H1 (cell line): ENCODE measurements around the gene CAMTA1. TPM values are rescaled to one million over a fixed set of nuclear protein-coding genes. Genes with fewer than 3 reads are reported as not detected.
A peak's percentile ranks its signal among the peaks of the same experiment; 100 is the strongest.

Source experiments
- CTCF ChIA-PET: fragments of 300-600 bp; sonication (Branson Sonifier 250); formaldehyde crosslinking; loops from one replicate; lab custom pipeline; 2021; ENCODE audit not compliant: partially characterized antibody; lab: Charles Lee
- POLR2A ChIA-PET: fragments of 300-600 bp; sonication (Branson Sonifier 250); formaldehyde crosslinking; loops from one replicate; lab custom pipeline; 2021; ENCODE audit warnings: inconsistent platforms; ENCODE audit not compliant: partially characterized antibody; lab: Charles Lee
- DNase-seq, 2 experiments: peaks; one replicate each; pipeline versions ENCODE4 v3.0.0 to v3.0.0-alpha.2; 2010 to 2022; ENCODE audit warnings: low spot score in 2 of 2, low read depth in 1 of 2, mixed read lengths in 1 of 2
- FAIRE-seq: peaks from 2 replicates; lab custom pipeline; 2011; peaks lifted over from hg19 to GRCh38; lab: Jason Lieb, UNC
- H2AFZ ChIP-seq: 2 replicates; pipeline ENCODE4 v1.8.1; 2012; ENCODE audit warnings: low read length, inconsistent platforms
- H2AK5ac ChIP-seq: 2 replicates; pipeline ENCODE4 v1.6.1; 2013; ENCODE audit warnings: low read depth, low read length
- H2BK120ac ChIP-seq: replicated peaks from 2 replicates; pipeline ENCODE3; 2013; ENCODE audit warnings: low read depth, low read length, inconsistent platforms
- H2BK12ac ChIP-seq: 2 replicates; pipeline ENCODE4 v1.6.1; 2013; ENCODE audit warnings: low read depth, low read length
- H2BK15ac ChIP-seq: 2 replicates; pipeline ENCODE4 v1.6.1; 2013; ENCODE audit warnings: low read length
- H2BK20ac ChIP-seq: 2 replicates; pipeline ENCODE4 v1.6.1; 2013; ENCODE audit warnings: low read length
- H2BK5ac ChIP-seq: 2 replicates; pipeline ENCODE4 v1.6.1; 2013; ENCODE audit warnings: low read depth, low read length
- H3K14ac ChIP-seq: 2 replicates; pipeline ENCODE4 v1.6.1; 2013; ENCODE audit warnings: inconsistent platforms; ENCODE audit not compliant: insufficient read length
- H3K18ac ChIP-seq: 2 replicates; pipeline ENCODE4 v1.6.1; 2013; ENCODE audit warnings: low read length; ENCODE audit errors: extremely low read depth
- H3K23ac ChIP-seq: 2 replicates; pipeline ENCODE4 v1.6.1; 2013; ENCODE audit warnings: inconsistent platforms; ENCODE audit not compliant: insufficient read length
- H3K23me2 ChIP-seq: 2 replicates; pipeline ENCODE4 v1.6.1; 2013; ENCODE audit warnings: low read depth, low read length
- H3K27ac ChIP-seq: 2 replicates; pipeline ENCODE4 v1.6.1; 2011; ENCODE audit warnings: low read depth, low read length, inconsistent platforms
- H3K27me3 ChIP-seq, 4 experiments: replicated peaks in 1 of 4; 1 replicate in 1 of 4; 2 replicates in 3 of 4; pipeline versions ENCODE4 v1.6.1 to v1.8.1; 2011 to 2013; ENCODE audit warnings: low read length in 3 of 4, mild to moderate bottlenecking in 3 of 4, inconsistent platforms in 2 of 4, mixed read lengths in 2 of 4, moderate library complexity in 1 of 4; ENCODE audit not compliant: control insufficient read depth in 3 of 4, insufficient read depth in 3 of 4; ENCODE audit errors: extremely low read depth in 1 of 4
- H3K36me3 ChIP-seq, 4 experiments: 2 replicates each; pipeline versions ENCODE4 v1.6.1 to v1.8.1; 2011 to 2013; ENCODE audit warnings: mild to moderate bottlenecking in 4 of 4, low read length in 3 of 4, moderate library complexity in 2 of 4, control low read depth in 1 of 4, inconsistent platforms in 1 of 4; ENCODE audit not compliant: insufficient read depth in 4 of 4, control insufficient read depth in 2 of 4
- H3K4ac ChIP-seq: replicated peaks from 2 replicates; pipeline ENCODE3; 2013; ENCODE audit warnings: low read length, low read depth, mixed read lengths, inconsistent platforms; ENCODE audit not compliant: insufficient read length
- H3K4me1 ChIP-seq, 4 experiments: replicated peaks in 1 of 4; 1 replicate in 1 of 4; 2 replicates in 3 of 4; pipeline versions ENCODE4 v1.6.1 to v1.8.1; 2011 to 2013; ENCODE audit warnings: low read length in 3 of 4, inconsistent platforms in 2 of 4, mixed read lengths in 1 of 4; ENCODE audit not compliant: insufficient read depth in 4 of 4, control insufficient read depth in 3 of 4
- H3K4me2 ChIP-seq, 2 experiments: 2 replicates each; pipeline versions ENCODE4 v1.6.1 to v1.8.1; 2011 to 2013; ENCODE audit warnings: low read depth in 2 of 2, low read length in 2 of 2, control low read depth in 1 of 2, inconsistent platforms in 1 of 2, mild to moderate bottlenecking in 1 of 2; ENCODE audit not compliant: insufficient read depth in 1 of 2
- H3K4me3 ChIP-seq, 4 experiments: fragments of 200-600, 300-600 bp in 1 of 4; sonication (generic), shearing (Covaris generic), sonication (Bioruptor Twin) in 1 of 4; 2 replicates each; pipeline versions ENCODE4 v1.5.1 to v1.8.1; 2011 to 2016; ENCODE audit warnings: low read length in 4 of 4, low read depth in 3 of 4, control low read depth in 2 of 4, inconsistent platforms in 2 of 4, mild to moderate bottlenecking in 2 of 4, mixed read lengths in 1 of 4, moderate library complexity in 1 of 4; ENCODE audit not compliant: insufficient read depth in 2 of 4; ENCODE audit errors: extremely low read depth in 1 of 4
- H3K56ac ChIP-seq: replicated peaks from 2 replicates; pipeline ENCODE3; 2013; ENCODE audit warnings: low read depth, mild to moderate bottlenecking, mixed read lengths, low read length, inconsistent platforms; ENCODE audit not compliant: insufficient read length
- H3K79me1 ChIP-seq: 2 replicates; pipeline ENCODE4 v1.6.1; 2013; ENCODE audit warnings: low read depth, low read length, control low read depth
- H3K79me2 ChIP-seq, 2 experiments: 2 replicates each; pipeline versions ENCODE4 v1.6.1 to v1.8.1; 2012 to 2013; ENCODE audit warnings: low read length in 2 of 2, mild to moderate bottlenecking in 2 of 2, inconsistent platforms in 1 of 2; ENCODE audit not compliant: insufficient read depth in 2 of 2, control insufficient read depth in 1 of 2
- H3K9ac ChIP-seq, 4 experiments: replicated peaks in 1 of 4; 1 replicate in 1 of 4; 2 replicates in 3 of 4; pipeline versions ENCODE4 v1.6.1 to v1.8.1; 2011 to 2013; ENCODE audit warnings: low read depth in 3 of 4, low read length in 3 of 4, control low read depth in 2 of 4, mild to moderate bottlenecking in 2 of 4, moderate library complexity in 2 of 4, inconsistent platforms in 1 of 4; ENCODE audit errors: extremely low read depth in 1 of 4
- H3K9me3 ChIP-seq, 2 experiments: 2 replicates each; pipeline versions ENCODE4 v1.6.1 to v1.8.1; 2012 to 2013; ENCODE audit warnings: mild to moderate bottlenecking in 2 of 2, moderate library complexity in 2 of 2, control low read depth in 1 of 2, inconsistent platforms in 1 of 2, low read depth in 1 of 2, low read length in 1 of 2, mixed read lengths in 1 of 2; ENCODE audit not compliant: insufficient read depth in 2 of 2
- H4K20me1 ChIP-seq, 2 experiments: replicated peaks in 1 of 2; 2 replicates each; pipeline versions ENCODE3 to v1.8.1; 2011 to 2013; ENCODE audit warnings: inconsistent platforms in 2 of 2, low read length in 2 of 2, mild to moderate bottlenecking in 1 of 2; ENCODE audit not compliant: insufficient read depth in 2 of 2, control insufficient read depth in 1 of 2
- H4K5ac ChIP-seq: 2 replicates; pipeline ENCODE4 v1.6.1; 2013; ENCODE audit warnings: low read length, low read depth, mixed read lengths, inconsistent platforms; ENCODE audit not compliant: insufficient read length
- H4K8ac ChIP-seq: 2 replicates; pipeline ENCODE4 v1.8.0; 2013; ENCODE audit warnings: mild to moderate bottlenecking, moderate library complexity, low read length, inconsistent platforms; ENCODE audit not compliant: insufficient read depth; ENCODE audit errors: extremely low read depth
- H4K91ac ChIP-seq: replicated peaks from 2 replicates; pipeline ENCODE3; 2013; ENCODE audit warnings: low read length, mixed read lengths, inconsistent platforms; ENCODE audit not compliant: insufficient read length
- BACH1 ChIP-seq: IDR thresholded peaks from 2 replicates; pipeline ENCODE4 v1.6.1; 2012; ENCODE audit warnings: low read length, improper control_type of control experiment
- CEBPB ChIP-seq: IDR thresholded peaks from 2 replicates; pipeline ENCODE4 v1.6.1; 2012; ENCODE audit warnings: low read depth, low read length
- CHD1 ChIP-seq: IDR thresholded peaks from 2 replicates; pipeline ENCODE4 v1.6.1; 2012; ENCODE audit warnings: low read depth, low read length, improper control_type of control experiment
- CREB1 ChIP-seq: IDR thresholded peaks from 2 replicates; pipeline ENCODE4 v1.6.1; 2012; ENCODE audit warnings: inconsistent platforms
- CTBP2 ChIP-seq: IDR thresholded peaks from 2 replicates; pipeline ENCODE4 v1.7.0; 2011; ENCODE audit warnings: borderline replicate concordance, mild to moderate bottlenecking, moderate library complexity, mixed read lengths, low read length; ENCODE audit not compliant: insufficient read depth, insufficient read length
- KDM4A ChIP-seq: IDR thresholded peaks from one replicate; pipeline ENCODE4 v1.7.1; 2012; ENCODE audit warnings: low read depth, mild to moderate bottlenecking, moderate library complexity, low read length, inconsistent platforms; ENCODE audit not compliant: severe bottlenecking
- PHF8 ChIP-seq: fragments of 200-600 bp; sonication (generic); conservative IDR thresholded peaks from 2 replicates; pipeline ENCODE4 v1.7.1; 2012; ENCODE audit warnings: low read depth, mild to moderate bottlenecking, inconsistent platforms, low read length, moderate library complexity
- RFX5 ChIP-seq: IDR thresholded peaks from 2 replicates; pipeline ENCODE4 v1.6.1; 2011; ENCODE audit warnings: low read depth, low read length, improper control_type of control experiment, borderline replicate concordance
- RXRA ChIP-seq: IDR thresholded peaks from 2 replicates; pipeline ENCODE4 v1.6.1; 2011; ENCODE audit warnings: low read depth, mild to moderate bottlenecking, low read length, moderate library complexity; ENCODE audit not compliant: insufficient read depth
- USF2 ChIP-seq: IDR thresholded peaks from 2 replicates; pipeline ENCODE4 v1.6.1; 2011; ENCODE audit warnings: low read length, improper control_type of control experiment
- WGBS, 2 experiments: shearing (Covaris generic) in 1 of 2; methylation state at CpG; one replicate each; pipeline versions ENCODE4 v1.1.6 to v1.1.7; 2013 to 2015; ENCODE audit warnings: low lambda C conversion rate in 2 of 2, mixed read lengths in 2 of 2, inconsistent platforms in 1 of 2, low coverage in 1 of 2, missing lambda C conversion rate in 1 of 2; ENCODE audit not compliant: insufficient replicate concordance in 2 of 2, insufficient coverage in 1 of 2, insufficient read length in 1 of 2; ENCODE audit errors: extremely low coverage in 1 of 2, missing lambda C conversion rate in 1 of 2; 5-methylcytosine and 5-hydroxymethylcytosine counted together
- polyA plus RNA-seq, 7 experiments: library from polyadenylated mRNA; depleted of rRNA in 3 of 7; stranded (reverse) in 5 of 7; unstranded in 2 of 7; fragments of >200 nt in 5 of 7; fragments of 200-250 nt in 2 of 7; gene quantifications; 1 replicate in 5 of 7; 2 replicates in 1 of 7; 4 replicates in 1 of 7; pipeline versions ENCODE4 v1.2.1 to v1.2.3, GENCODE V29; 2011 to 2013; ENCODE audit warnings: missing spikeins in 2 of 7, mixed read lengths in 2 of 7
- total RNA-seq: library from RNA; stranded (reverse); fragmentation: NEBNext Ultra II Directional; extraction: Animal tissue kit (Norgen Biotek cat#: 25700); gene quantifications from 2 replicates; pipeline ENCODE4 v1.2.1, GENCODE V29; 2021

The CAMTA1 gene
- total and polyA plus RNA-seq, 2 of the 8 experiments (the other 6 are each of a cell fraction or from before 2014, with no cell fraction given): 65.0 to 119 TPM

- Histone ChIP-seq H3K27ac (no peak overlapping the region), H3K18ac (no peak overlapping the region; the same call in 1 of the 2 replicates), H3K23me2 (peaks cover 18% of the 10 kb centered on the region), H3K9ac (no peak overlapping the region), H4K5ac (no peak overlapping the region), H3K56ac (no peak overlapping the region), H3K23ac (no peak overlapping the region), H2AFZ (no peak overlapping the region), H3K14ac (no peak overlapping the region), H3K4me3 (no peak overlapping the region), H2BK12ac (peak overlapping the region; percentile 50; the same call in 1 of the 2 replicates), H2AK5ac (no peak overlapping the region), H3K27me3 (no peaks in the 10 kb centered on the region), H2BK5ac (no peak overlapping the region; the same call in 1 of the 2 replicates), H2BK15ac (peak overlapping the region; percentile 29; the same call in 1 of the 2 replicates), H2BK20ac (no peak overlapping the region), H3K4me2 (no peak overlapping the region), H3K4me1 (peaks cover 0 to 7% (median 3%) of the 10 kb centered on the region in 4 experiments; a peak in 4 of 7 replicates), H3K9me3 (peaks cover 0 to 5% of the 10 kb centered on the region in 2 experiments; a peak in 1 of 4 replicates), H4K91ac (no peak overlapping the region), H3K79me1 (no peaks in the 10 kb centered on the region), H4K20me1 (peaks cover 0 to 5% of the 10 kb centered on the region in 2 experiments), H4K8ac (no peak overlapping the region), H3K4ac (no peak overlapping the region), H3K36me3 (peaks cover 0 to 3% (median 0%) of the 10 kb centered on the region in 4 experiments; a peak in 1 of 8 replicates), H2BK120ac (no peak overlapping the region), H3K79me2 (no peaks in the 10 kb centered on the region)
- CTCF ChIA-PET: interaction anchor here (1.6 kb wide), 1 partner anchor 17 kb away, joined by 3 read pairs; no protein-coding TSS in a partner anchor
- 89% methylated on average over 22 of the region's 22 CpGs; no CpG with 5 or more reads in 1 of the 2 experiments for WGBS, 2 experiments
- DNase-seq (no peak), FAIRE-seq (no peak)
- POLR2A ChIA-PET: interaction anchor here (1.1 kb wide), 1 partner anchor 26 kb away, joined by 3 read pairs; no protein-coding TSS in a partner anchor
- TF ChIP-seq BACH1 (no peak), CHD1 (no peak), CREB1 (no peak), KDM4A (no peak), RXRA (no peak), CEBPB (no peak), RFX5 (no peak), PHF8 (no peak), USF2 (no peak), CTBP2 (no peak)
Measured at GRCh38 chr1:7500381-7501083, 715.3 kb downstream of the CAMTA1 start.
